Measurements from ENCODE around the gene SLC7A11.

DNA sequence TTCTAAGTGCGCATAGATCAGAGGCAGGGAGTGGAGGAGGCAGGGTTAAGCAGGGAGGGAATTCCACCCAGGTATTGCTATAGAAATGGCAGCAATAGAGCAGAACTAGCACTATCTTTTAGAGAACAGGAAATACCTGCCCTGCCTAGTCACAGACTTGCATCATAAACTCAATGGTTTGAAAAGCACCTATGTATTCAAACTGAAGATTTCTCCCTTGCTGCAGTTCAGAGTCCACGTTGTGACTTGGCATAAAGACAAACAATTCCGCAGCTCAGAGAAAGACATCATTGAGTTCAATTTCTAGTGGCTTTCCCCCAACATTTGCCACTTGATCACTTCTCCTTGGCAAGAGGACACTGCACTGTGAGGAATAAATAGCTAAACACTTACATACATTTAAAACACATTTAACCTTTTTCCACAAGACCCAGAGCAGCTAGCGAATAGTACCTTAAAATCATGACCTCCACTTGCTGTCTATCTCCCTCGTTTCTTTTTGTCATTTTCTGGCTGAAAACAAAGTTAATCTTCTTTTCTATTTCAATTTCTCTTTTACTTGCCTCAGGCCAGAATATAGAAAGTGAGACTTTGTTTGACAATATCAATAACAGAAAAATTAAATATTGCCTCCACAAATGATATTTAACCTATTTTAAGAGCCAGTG is 42.4 kb downstream of the SLC7A11 start:
- TF ChIP-seq CTCF (IDR thresholded peaks at IDR 0.05; ENCODE audit: poor library complexity) (no peak), EZH2 (IDR thresholded peaks at IDR 0.05; ENCODE audit: borderline replicate concordance) (no peak)
